B cell (primary cell): ENCODE data around the gene MYH11. TPM values are rescaled to one million over a fixed set of nuclear protein-coding genes. Genes with fewer than 3 reads are reported as not detected.

Source experiments
- ATAC-seq: fragments of 200-7000 bp; cut with Tn5 transposase; one replicate; pipeline ENCODE4 v1.10.0; 2021; ENCODE audit warnings: low read depth, mild to moderate bottlenecking, moderate number of reproducible peaks, moderate library complexity
- CTCF ChIA-PET: fragments of 350-600 bp; sonication (Branson Sonifier 250); formaldehyde crosslinking; loops from one replicate; lab custom pipeline; 2021; ENCODE audit warnings: antibody characterized with exemption, inconsistent platforms; lab: Charles Lee
- POLR2A ChIA-PET: fragments of 350-600 bp; sonication (Branson Sonifier 250); formaldehyde crosslinking; loops from one replicate; lab custom pipeline; 2021; ENCODE audit warnings: antibody characterized with exemption; lab: Charles Lee
- DNase-seq: peaks from one replicate; pipeline ENCODE4 v3.0.0; 2013
- H2AFZ ChIP-seq: 2 replicates; pipeline ENCODE4 v1.6.1; 2012; ENCODE audit warnings: mild to moderate bottlenecking, low read depth, low read length; ENCODE audit not compliant: insufficient read depth, poor library complexity, severe bottlenecking
- H3K27ac ChIP-seq, 2 donors: 1 replicate in 1 of 2; 2 replicates in 1 of 2; pipeline ENCODE4 v1.5.1; 2012 to 2013; ENCODE audit warnings: low read length in 2 of 2, mild to moderate bottlenecking in 2 of 2, moderate library complexity in 1 of 2
- H3K27me3 ChIP-seq, 4 experiments: fragments of 200-600 bp in 1 of 4; sonication (generic) in 1 of 4; replicated peaks in 1 of 4; 1 replicate in 2 of 4; 2 replicates in 2 of 4; pipeline versions ENCODE4 v1.6.1 to v1.7.0; 2013 to 2016; ENCODE audit warnings: low read length in 3 of 4, mild to moderate bottlenecking in 2 of 4, mixed read lengths in 1 of 4, moderate library complexity in 1 of 4; ENCODE audit not compliant: insufficient read depth in 4 of 4, control insufficient read depth in 3 of 4; ENCODE audit errors: control extremely low read depth in 1 of 4
- H3K36me3 ChIP-seq, 2 experiments: replicated peaks in 1 of 2; 1 replicate in 1 of 2; 2 replicates in 1 of 2; pipeline versions ENCODE4 v1.6.1 to v1.7.1; 2013; ENCODE audit warnings: low read length in 1 of 2; ENCODE audit not compliant: insufficient read depth in 2 of 2, control insufficient read depth in 1 of 2; ENCODE audit errors: control extremely low read depth in 1 of 2, extremely low read depth in 1 of 2
- H3K4me1 ChIP-seq, 2 donors: fragments of 200-600 bp in 1 of 2; sonication (generic) in 1 of 2; 1 replicate in 1 of 2; 2 replicates in 1 of 2; pipeline versions ENCODE4 v1.5.1 to v1.6.1; 2013 to 2017; ENCODE audit warnings: low read length in 2 of 2; ENCODE audit not compliant: control insufficient read depth in 2 of 2, insufficient read depth in 2 of 2
- H3K4me2 ChIP-seq: replicated peaks from 2 replicates; pipeline ENCODE3; 2012; ENCODE audit warnings: mild to moderate bottlenecking, low read depth, low read length; ENCODE audit not compliant: poor library complexity, severe bottlenecking
- H3K4me3 ChIP-seq, 5 experiments: fragments of 200-600 bp in 1 of 5; sonication (generic) in 1 of 5; 1 replicate in 3 of 5; 2 replicates in 2 of 5; pipeline versions ENCODE4 v1.5.1 to v1.7.0; 2011 to 2016; ENCODE audit warnings: low read length in 4 of 5, mild to moderate bottlenecking in 4 of 5, low read depth in 2 of 5, control low read depth in 1 of 5, moderate library complexity in 1 of 5; ENCODE audit not compliant: insufficient read depth in 1 of 5; ENCODE audit errors: control extremely low read depth in 1 of 5, extremely low read depth in 1 of 5
- H3K79me2 ChIP-seq: fragments of 200-600 bp; sonication (generic); one replicate; pipeline ENCODE4 v1.6.0; 2016; ENCODE audit warnings: low read length; ENCODE audit not compliant: control insufficient read depth, insufficient read depth
- H3K9ac ChIP-seq: fragments of 200-600 bp; sonication (generic); 2 replicates; pipeline ENCODE4 v1.6.1; 2017; ENCODE audit warnings: mild to moderate bottlenecking, low read length, moderate library complexity
- H3K9me3 ChIP-seq, 3 donors: one replicate each; pipeline versions ENCODE4 v1.6.1 to v1.7.1; 2013; ENCODE audit warnings: low read length in 2 of 3; ENCODE audit not compliant: control insufficient read depth in 2 of 3, insufficient read depth in 1 of 3; ENCODE audit errors: control extremely low read depth in 1 of 3
- H4K20me1 ChIP-seq: 2 replicates; pipeline ENCODE4 v1.6.0; 2012; ENCODE audit warnings: mild to moderate bottlenecking, low read length; ENCODE audit not compliant: insufficient read depth, control insufficient read depth, poor library complexity, severe bottlenecking
- H3K27ac Mint-ChIP-seq: one replicate; pipeline ENCODE4 v1.8.0; 2021; ENCODE audit warnings: mixed read lengths
- H3K27me3 Mint-ChIP-seq: one replicate; pipeline ENCODE4 v1.8.0; 2021; ENCODE audit warnings: mixed read lengths
- H3K4me1 Mint-ChIP-seq: one replicate; pipeline ENCODE4 v1.8.0; 2021; ENCODE audit warnings: mixed read lengths
- H3K4me3 Mint-ChIP-seq: one replicate; pipeline ENCODE4 v1.8.0; 2021; ENCODE audit warnings: mixed read lengths
- H3K9me3 Mint-ChIP-seq: one replicate; pipeline ENCODE4 v1.8.0; 2022; ENCODE audit warnings: mixed read lengths; ENCODE audit not compliant: insufficient read depth
- EZH2 ChIP-seq: IDR thresholded peaks from 2 replicates; pipeline ENCODE4 v1.6.1; 2012; ENCODE audit warnings: borderline replicate concordance, low read depth, mild to moderate bottlenecking, moderate library complexity, low read length; ENCODE audit not compliant: insufficient read depth, poor library complexity, severe bottlenecking
- WGBS: methylation state at CpG from one replicate; pipeline ENCODE4 v1.1.5; 2013; ENCODE audit warnings: missing lambda C conversion rate; ENCODE audit not compliant: insufficient coverage; 5-methylcytosine and 5-hydroxymethylcytosine counted together
- intact Hi-C: fragments of 100-400 bp; cut with micrococcal nuclease; formaldehyde crosslinking; loops from one replicate; pipeline ENCODE4 v1.10.0; 2022
- polyA plus RNA-seq: library from polyadenylated mRNA; depleted of rRNA; stranded (reverse); fragments of >200 nt; gene quantifications from 2 replicates; pipeline ENCODE4 v1.2.3, GENCODE V29; 2012
- total RNA-seq, 2 donors: library from RNA; stranded (reverse); fragments of 120-200 nt in 1 of 2; gene quantifications; 1 replicate in 1 of 2; 2 replicates in 1 of 2; pipeline versions ENCODE4 v1.2.3 to v1.2.4, GENCODE V29; 2013 to 2022
- TF ChIP-seq, protein P1 (sequence below): fragments of 200-600 bp; IDR thresholded peaks from one replicate; pipeline ENCODE4 v1.8.0; 2022; ENCODE audit warnings: antibody characterized with exemption, mild to moderate bottlenecking

MYH11 gene
- total and polyA plus RNA-seq, 2 donors (not counting 1 experiment from before 2014, with no cell fraction given) = 0.05 to 0.16 TPM

DNA sequence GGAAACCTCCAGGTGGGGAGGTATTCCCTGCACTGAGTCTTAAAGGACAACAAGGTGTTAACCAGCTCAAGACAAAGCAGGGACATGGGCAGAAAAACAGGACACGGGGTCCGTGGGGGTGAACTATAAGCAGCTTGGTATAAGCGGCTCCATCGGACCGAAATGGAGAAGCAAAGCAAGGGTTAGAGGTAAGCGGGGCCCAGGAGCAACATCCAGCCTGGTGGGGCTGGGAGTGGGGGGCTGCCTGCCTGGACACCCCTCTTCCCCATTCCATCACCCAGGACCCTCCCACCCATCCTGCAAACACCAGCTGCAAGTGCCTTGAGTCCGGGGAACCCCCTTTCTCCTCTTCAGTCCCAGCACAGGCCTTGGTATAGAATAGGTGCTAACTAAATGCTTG lies 29.5 kb downstream of the MYH11 start:
- TF ChIP-seq, protein P1, sequence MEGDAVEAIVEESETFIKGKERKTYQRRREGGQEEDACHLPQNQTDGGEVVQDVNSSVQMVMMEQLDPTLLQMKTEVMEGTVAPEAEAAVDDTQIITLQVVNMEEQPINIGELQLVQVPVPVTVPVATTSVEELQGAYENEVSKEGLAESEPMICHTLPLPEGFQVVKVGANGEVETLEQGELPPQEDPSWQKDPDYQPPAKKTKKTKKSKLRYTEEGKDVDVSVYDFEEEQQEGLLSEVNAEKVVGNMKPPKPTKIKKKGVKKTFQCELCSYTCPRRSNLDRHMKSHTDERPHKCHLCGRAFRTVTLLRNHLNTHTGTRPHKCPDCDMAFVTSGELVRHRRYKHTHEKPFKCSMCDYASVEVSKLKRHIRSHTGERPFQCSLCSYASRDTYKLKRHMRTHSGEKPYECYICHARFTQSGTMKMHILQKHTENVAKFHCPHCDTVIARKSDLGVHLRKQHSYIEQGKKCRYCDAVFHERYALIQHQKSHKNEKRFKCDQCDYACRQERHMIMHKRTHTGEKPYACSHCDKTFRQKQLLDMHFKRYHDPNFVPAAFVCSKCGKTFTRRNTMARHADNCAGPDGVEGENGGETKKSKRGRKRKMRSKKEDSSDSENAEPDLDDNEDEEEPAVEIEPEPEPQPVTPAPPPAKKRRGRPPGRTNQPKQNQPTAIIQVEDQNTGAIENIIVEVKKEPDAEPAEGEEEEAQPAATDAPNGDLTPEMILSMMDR = no peak
- TF ChIP-seq EZH2 = no peak
- WGBS = 100% methylated on average over 3 of the region's 7 CpGs
- Histone ChIP-seq H3K4me3 (no peak overlapping the region), H2AFZ (no peak overlapping the region), H3K4me2 (no peak overlapping the region), H3K9me3 (no peaks in the 10 kb centered on the region), H3K4me1 (peaks cover 8 to 16% of the 10 kb centered on the region in 2 donors), H4K20me1 (no peaks in the 10 kb centered on the region), H3K27me3 (no peaks in the 10 kb centered on the region), H3K36me3 (no peaks in the 10 kb centered on the region), H3K9ac (no peak overlapping the region), H3K79me2 (no peaks in the 10 kb centered on the region), H3K27ac (no peak overlapping the region)
- H3K27ac Mint-ChIP-seq = no peak overlapping the region
- CTCF ChIA-PET = interaction anchor here (0.7 kb wide), 1 partner anchor 166 kb away, joined by 4 read pairs; no protein-coding TSS in a partner anchor
- DNase-seq = no peak
- ATAC-seq = no peak
- no peaks in the 10 kb centered on the region for H3K9me3 Mint-ChIP-seq
- POLR2A ChIA-PET = no interaction called here
- intact Hi-C loops = no loop called here
- no peak overlapping the region for H3K4me3 Mint-ChIP-seq
- H3K27me3 Mint-ChIP-seq = peaks cover 3% of the 10 kb centered on the region
- H3K4me1 Mint-ChIP-seq = peaks cover 13% of the 10 kb centered on the region

DNA sequence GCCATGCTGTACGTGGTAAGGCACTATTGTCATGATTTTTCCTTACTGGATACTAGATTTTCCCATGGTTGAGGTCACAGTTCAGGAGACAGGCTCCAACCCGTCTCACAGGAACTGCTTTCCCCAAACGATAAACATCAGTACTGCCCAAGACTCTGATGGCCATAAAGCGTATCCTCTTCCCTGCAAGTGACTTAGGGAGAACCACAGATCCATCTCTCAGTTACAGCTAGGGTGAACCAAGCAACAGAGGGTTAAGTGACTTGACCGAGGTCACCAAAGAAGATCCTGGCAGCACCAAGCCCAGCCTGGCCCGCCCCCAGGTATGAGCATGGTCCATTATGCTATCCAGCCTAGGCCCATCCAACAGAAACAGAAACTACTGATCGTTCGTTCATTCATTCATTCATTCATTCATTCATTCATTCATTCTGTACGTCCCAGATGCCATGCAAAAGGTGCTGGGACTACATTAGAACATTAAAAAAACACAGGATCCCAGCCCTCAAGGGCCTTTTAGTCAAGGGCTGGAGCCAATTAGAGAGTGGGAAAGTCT lies 31.0 kb downstream of the MYH11 start:
- Histone ChIP-seq H3K27me3 (no peaks in the 10 kb centered on the region), H3K79me2 (no peaks in the 10 kb centered on the region), H3K4me3 (no peak overlapping the region), H3K9ac (no peak overlapping the region), H3K4me1 (peaks cover 2 to 3% of the 10 kb centered on the region in 2 donors), H3K27ac (no peak overlapping the region), H4K20me1 (no peaks in the 10 kb centered on the region), H2AFZ (no peak overlapping the region), H3K9me3 (no peaks in the 10 kb centered on the region), H3K36me3 (no peaks in the 10 kb centered on the region), H3K4me2 (no peak overlapping the region)
- Mint-ChIP-seq H3K9me3 (no peaks in the 10 kb centered on the region), H3K4me3 (no peak overlapping the region), H3K27ac (no peak overlapping the region), H3K4me1 (peaks cover 4% of the 10 kb centered on the region), H3K27me3 (peaks cover 3% of the 10 kb centered on the region)
- ChIA-PET POLR2A (no interaction called here), CTCF (interaction anchor here (0.7 kb wide), 1 partner anchor 149 kb away, joined by 5 read pairs; no protein-coding TSS in a partner anchor)
- WGBS = 91% methylated on average over 8 of the region's 9 CpGs
- no peak for ATAC-seq
- intact Hi-C loops = no loop called here
- TF ChIP-seq, protein P1 = no peak
- TF ChIP-seq EZH2 = no peak
- no peak for DNase-seq
